Coronary artery (tissue), 2 donors: ENCODE measurements around the gene CELA2A.
"Not testable (repeated sequence)": the region's sequence is repeated elsewhere in the genome, so short reads cannot be mapped to it uniquely, and the experiment has no call there.

Experiments used
- DNase-seq: peaks from one replicate; pipeline ENCODE4 v3.0.0-alpha.2; 2017; ENCODE audit warnings: low spot score
- H3K27ac ChIP-seq, 2 donors: fragments of 200-600 bp; sonication (generic); one replicate each; pipeline ENCODE4 v1.5.1; 2016 to 2019
- H3K4me3 ChIP-seq: fragments of 200-600 bp; sonication (generic); 2 replicates; pipeline ENCODE4 v1.5.1; 2016; ENCODE audit warnings: mild to moderate bottlenecking, moderate library complexity
- CTCF ChIP-seq: fragments of 200-600 bp; sonication (generic); IDR thresholded peaks from one replicate; pipeline ENCODE4 v1.5.1; 2019; ENCODE audit warnings: antibody characterized with exemption

The CELA2A gene

GRCh38 chr1:15425521-15425920 is 31.0 kb upstream of the CELA2A start:
- Histone ChIP-seq H3K4me3 (no peak overlapping the region), H3K27ac (no peak overlapping the region)
- no peak for DNase-seq
- no peak for TF ChIP-seq CTCF

- H3K27ac ChIP-seq = no peak overlapping the region
- no peak for TF ChIP-seq CTCF
- no peak for DNase-seq
- no peak overlapping the region for H3K4me3 ChIP-seq
Observed at GRCh38 chr1:15425958-15426357, 30.6 kb upstream of the CELA2A start.

- H3K4me3 ChIP-seq = no peak overlapping the region
- no peak overlapping the region for H3K27ac ChIP-seq
- no peak for DNase-seq
- no peak for TF ChIP-seq CTCF
Observed at GRCh38 chr1:15426492-15427279, 29.8 kb upstream of the CELA2A start.

GRCh38 chr1:15427280-15427666 is 29.3 kb upstream of the CELA2A start:
- Histone ChIP-seq H3K4me3 (no peak overlapping the region), H3K27ac (no peak overlapping the region)
- DNase-seq = no peak
- no peak for TF ChIP-seq CTCF

GRCh38 chr1:15428252-15428651 is 28.3 kb upstream of the CELA2A start:
- not testable (repeated sequence) for H3K4me3 ChIP-seq, H3K27ac ChIP-seq, DNase-seq

GRCh38 chr1:15428815-15429435 is 27.6 kb upstream of the CELA2A start:
- Histone ChIP-seq H3K4me3 (no peak overlapping the region), H3K27ac (no peak overlapping the region)
- no peak for TF ChIP-seq CTCF
- DNase-seq = no peak

GRCh38 chr1:15429701-15430149 is 26.8 kb upstream of the CELA2A start:
- H3K27ac ChIP-seq = no peak overlapping the region
- no peak for DNase-seq
- H3K4me3 ChIP-seq = no peak overlapping the region
- no peak for TF ChIP-seq CTCF
